ENCODE data around the gene SLC25A13.
A peak's percentile ranks its signal among the peaks of the same experiment; 100 is the strongest.

Gene SLC25A13

GRCh38 chr7:96224073-96224472, 97.8 kb downstream of the SLC25A13 start:
- no peak for ATAC-seq
- TF ChIP-seq OSR1 (CRISPR knock-in tag; IDR thresholded peaks at IDR 0.05) (no peak), ZFP3 (CRISPR knock-in tag; IDR thresholded peaks at IDR 0.05) (no peak), RARB (CRISPR knock-in tag; IDR thresholded peaks at IDR 0.05) (no peak), SNAI2 (CRISPR knock-in tag; IDR thresholded peaks at IDR 0.05) (no peak), TOX (CRISPR knock-in tag; IDR thresholded peaks at IDR 0.05; ENCODE audit: borderline replicate concordance) (no peak), CSRNP3 (CRISPR knock-in tag; IDR thresholded peaks at IDR 0.05) (no peak), ZFP30 (CRISPR knock-in tag; IDR thresholded peaks at IDR 0.05) (no peak), POU6F1 (CRISPR knock-in tag; IDR thresholded peaks at IDR 0.05; ENCODE audit: borderline replicate concordance, low read depth) (no peak), ZNF8 (CRISPR knock-in tag; IDR thresholded peaks at IDR 0.05) (no peak), ZNF565 (CRISPR knock-in tag; conservative IDR thresholded peaks at IDR 0.05; ENCODE audit: low read depth) (no peak), BACH2 (CRISPR knock-in tag; IDR thresholded peaks at IDR 0.05; ENCODE audit: borderline replicate concordance) (no peak), CSDC2 (CRISPR knock-in tag; IDR thresholded peaks at IDR 0.05) (no peak)
- TF ChIP-seq, protein P1, sequence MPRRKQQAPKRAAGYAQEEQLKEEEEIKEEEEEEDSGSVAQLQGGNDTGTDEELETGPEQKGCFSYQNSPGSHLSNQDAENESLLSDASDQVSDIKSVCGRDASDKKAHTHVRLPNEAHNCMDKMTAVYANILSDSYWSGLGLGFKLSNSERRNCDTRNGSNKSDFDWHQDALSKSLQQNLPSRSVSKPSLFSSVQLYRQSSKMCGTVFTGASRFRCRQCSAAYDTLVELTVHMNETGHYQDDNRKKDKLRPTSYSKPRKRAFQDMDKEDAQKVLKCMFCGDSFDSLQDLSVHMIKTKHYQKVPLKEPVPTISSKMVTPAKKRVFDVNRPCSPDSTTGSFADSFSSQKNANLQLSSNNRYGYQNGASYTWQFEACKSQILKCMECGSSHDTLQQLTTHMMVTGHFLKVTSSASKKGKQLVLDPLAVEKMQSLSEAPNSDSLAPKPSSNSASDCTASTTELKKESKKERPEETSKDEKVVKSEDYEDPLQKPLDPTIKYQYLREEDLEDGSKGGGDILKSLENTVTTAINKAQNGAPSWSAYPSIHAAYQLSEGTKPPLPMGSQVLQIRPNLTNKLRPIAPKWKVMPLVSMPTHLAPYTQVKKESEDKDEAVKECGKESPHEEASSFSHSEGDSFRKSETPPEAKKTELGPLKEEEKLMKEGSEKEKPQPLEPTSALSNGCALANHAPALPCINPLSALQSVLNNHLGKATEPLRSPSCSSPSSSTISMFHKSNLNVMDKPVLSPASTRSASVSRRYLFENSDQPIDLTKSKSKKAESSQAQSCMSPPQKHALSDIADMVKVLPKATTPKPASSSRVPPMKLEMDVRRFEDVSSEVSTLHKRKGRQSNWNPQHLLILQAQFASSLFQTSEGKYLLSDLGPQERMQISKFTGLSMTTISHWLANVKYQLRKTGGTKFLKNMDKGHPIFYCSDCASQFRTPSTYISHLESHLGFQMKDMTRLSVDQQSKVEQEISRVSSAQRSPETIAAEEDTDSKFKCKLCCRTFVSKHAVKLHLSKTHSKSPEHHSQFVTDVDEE (CRISPR knock-in tag; IDR thresholded peaks at IDR 0.05): no peak

DNA sequence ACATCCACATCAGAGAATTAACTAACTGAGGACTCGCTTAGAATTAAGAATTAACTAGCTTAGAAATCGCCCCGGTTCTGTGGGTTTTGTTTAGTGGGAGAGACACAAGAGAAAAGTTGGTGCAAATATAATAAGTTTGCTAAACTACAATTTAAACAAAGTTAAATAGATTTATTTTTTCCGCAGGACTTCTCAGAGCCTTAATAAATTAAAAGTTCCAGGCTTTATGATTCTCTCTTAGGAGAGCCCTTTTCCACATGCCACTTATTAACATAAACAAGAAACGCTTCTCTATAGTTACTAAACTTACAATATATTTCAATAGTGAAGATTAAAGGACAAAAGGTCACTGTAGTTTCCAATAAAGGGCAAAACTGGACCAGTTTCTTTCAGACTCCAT, 100.0 kb downstream of the SLC25A13 start:
- TF ChIP-seq ZFP30 (CRISPR knock-in tag; IDR thresholded peaks at IDR 0.05): no peak
- TF ChIP-seq ZNF565 (CRISPR knock-in tag; conservative IDR thresholded peaks at IDR 0.05; ENCODE audit: low read depth): no peak
- no peak for TF ChIP-seq ZFP3 (CRISPR knock-in tag; IDR thresholded peaks at IDR 0.05)
- TF ChIP-seq OSR1 (CRISPR knock-in tag; IDR thresholded peaks at IDR 0.05): no peak
- TF ChIP-seq SNAI2 (CRISPR knock-in tag; IDR thresholded peaks at IDR 0.05): no peak
- no peak for TF ChIP-seq ZNF70 (CRISPR knock-in tag; IDR thresholded peaks at IDR 0.05)
- no peak for TF ChIP-seq ZNF8 (CRISPR knock-in tag; IDR thresholded peaks at IDR 0.05)
- TF ChIP-seq POU6F1 (CRISPR knock-in tag; IDR thresholded peaks at IDR 0.05; ENCODE audit: borderline replicate concordance, low read depth): no peak
- no peak for ATAC-seq

GRCh38 chr7:96219378-96220130, 102.3 kb downstream of the SLC25A13 start:
- 0 out of 2 replicates have a peak, but pooled peaks have one; percentile 7 for TF ChIP-seq ISL1 (CRISPR knock-in tag; IDR thresholded peaks at IDR 0.05)
- peak; percentile 72 for TF ChIP-seq TCF4 (CRISPR knock-in tag; IDR thresholded peaks at IDR 0.05; ENCODE audit: borderline replicate concordance)
- no peak for TF ChIP-seq OSR1 (CRISPR knock-in tag; IDR thresholded peaks at IDR 0.05)
- TF ChIP-seq, protein P2, sequence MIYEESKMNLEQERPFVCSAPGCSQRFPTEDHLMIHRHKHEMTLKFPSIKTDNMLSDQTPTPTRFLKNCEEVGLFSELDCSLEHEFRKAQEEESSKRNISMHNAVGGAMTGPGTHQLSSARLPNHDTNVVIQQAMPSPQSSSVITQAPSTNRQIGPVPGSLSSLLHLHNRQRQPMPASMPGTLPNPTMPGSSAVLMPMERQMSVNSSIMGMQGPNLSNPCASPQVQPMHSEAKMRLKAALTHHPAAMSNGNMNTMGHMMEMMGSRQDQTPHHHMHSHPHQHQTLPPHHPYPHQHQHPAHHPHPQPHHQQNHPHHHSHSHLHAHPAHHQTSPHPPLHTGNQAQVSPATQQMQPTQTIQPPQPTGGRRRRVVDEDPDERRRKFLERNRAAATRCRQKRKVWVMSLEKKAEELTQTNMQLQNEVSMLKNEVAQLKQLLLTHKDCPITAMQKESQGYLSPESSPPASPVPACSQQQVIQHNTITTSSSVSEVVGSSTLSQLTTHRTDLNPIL (CRISPR knock-in tag; IDR thresholded peaks at IDR 0.05; ENCODE audit: low read depth): no peak
- peak; percentile 39; the same call in 2 of the 3 replicates for ATAC-seq

DNA sequence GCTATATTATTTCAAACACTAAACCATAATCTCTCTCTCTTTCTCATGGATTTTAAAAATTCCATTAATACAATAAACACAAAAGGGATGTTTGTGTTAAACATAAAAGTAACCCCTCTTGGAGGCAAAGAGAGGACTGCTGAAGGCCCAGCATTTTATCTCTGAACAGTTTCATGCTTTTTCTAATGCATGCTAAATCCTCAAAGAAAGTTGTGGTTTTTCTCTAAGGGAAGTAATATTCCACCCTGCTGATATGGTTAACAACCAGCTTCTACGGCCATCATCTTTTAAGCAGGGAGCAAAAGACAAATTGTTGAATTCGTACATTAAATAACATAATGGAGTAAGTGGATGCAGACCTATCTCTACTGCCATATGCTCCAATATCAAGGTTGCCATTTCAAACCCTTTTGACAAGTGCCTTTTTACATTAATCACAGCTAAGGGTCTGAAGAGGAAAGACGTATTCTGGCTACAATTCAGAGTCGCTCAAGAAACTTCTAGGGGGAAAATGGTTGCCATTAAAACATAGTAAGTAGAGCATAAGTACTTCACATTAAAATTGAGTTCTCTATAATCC, 103.1 kb downstream of the SLC25A13 start:
- no peak for ATAC-seq
- TF ChIP-seq ZFP30 (CRISPR knock-in tag; IDR thresholded peaks at IDR 0.05): no peak

Data from SK-N-SH treated with all-trans-retinoic acid at 6 μM for 48 hours (cell line).